GM12878 (cell line): ENCODE data around the gene C9orf57. TPM values are rescaled to one million over a fixed set of nuclear protein-coding genes. Genes with fewer than 3 reads are reported as not detected.

ENCODE experiments used
- ATAC-seq: fragments of 200-7000 bp; cut with Tn5 transposase; 3 replicates; pipeline ENCODE4 v1.9.1; 2020; ENCODE audit warnings: mild to moderate bottlenecking, moderate library complexity
- BruUV-seq: library from RNA; stranded (reverse); fragments of 400-500 nt; replicated peaks from 2 replicates; lab custom pipeline; 2021; lab: Mats Ljungman, UMichigan
- CTCF ChIA-PET: fragments of 300-600 bp; sonication (Branson Sonifier 250); formaldehyde crosslinking; extraction: SDS; loops from one replicate; lab custom pipeline; 2021; ENCODE audit warnings: inconsistent platforms; lab: Yijun Ruan, JAX
- POLR2A ChIA-PET: fragments of 350-600 bp; formaldehyde crosslinking; extraction: SDS; loops from one replicate; lab custom pipeline; 2021; ENCODE audit warnings: inconsistent platforms; lab: Charles Lee
- RAD21 ChIA-PET: fragments of 300-600 bp; sonication (Branson Sonifier 250); formaldehyde crosslinking; loops from one replicate; lab custom pipeline; 2023; ENCODE audit warnings: antibody characterized with exemption; ENCODE audit not compliant: unreplicated experiment; lab: Charles Lee
- SMC1A ChIA-PET: fragments of 300-600 bp; sonication (Branson Sonifier 250); formaldehyde crosslinking; loops from one replicate; lab custom pipeline; 2023; ENCODE audit not compliant: unreplicated experiment, uncharacterized antibody; lab: Charles Lee
- DNase-seq: peaks from one replicate; pipeline ENCODE4 v3.0.0-alpha.2; 2011; ENCODE audit warnings: low read depth, low spot score
- FAIRE-seq: peaks from 3 replicates; lab custom pipeline; 2011; peaks lifted over from hg19 to GRCh38; lab: Jason Lieb, UNC
- H2AFZ ChIP-seq: 2 replicates; pipeline ENCODE4 v1.6.0; 2011; ENCODE audit warnings: low read depth, low read length, control low read depth; ENCODE audit not compliant: control insufficient read depth
- H3K27ac ChIP-seq: 2 replicates; pipeline ENCODE4 v1.5.1; 2011; ENCODE audit warnings: control low read depth; ENCODE audit not compliant: control insufficient read depth, insufficient read depth
- H3K27me3 ChIP-seq, 2 experiments: replicated peaks in 1 of 2; 2 replicates each; pipeline versions ENCODE4 v1.6.0 to v1.6.1; 2011; ENCODE audit warnings: low read length in 1 of 2; ENCODE audit not compliant: control insufficient read depth in 2 of 2, insufficient read depth in 2 of 2
- H3K36me3 ChIP-seq, 2 experiments: 2 replicates each; pipeline ENCODE4 v1.5.1; 2011; ENCODE audit warnings: low read length in 1 of 2; ENCODE audit not compliant: control insufficient read depth in 2 of 2, insufficient read depth in 2 of 2
- H3K4me1 ChIP-seq: 2 replicates; pipeline ENCODE4 v1.6.1; 2011; ENCODE audit warnings: mild to moderate bottlenecking, low read length, moderate library complexity, mixed read lengths; ENCODE audit not compliant: control insufficient read depth, insufficient read depth
- H3K4me2 ChIP-seq: 2 replicates; pipeline ENCODE4 v1.6.0; 2011; ENCODE audit warnings: control low read depth; ENCODE audit not compliant: control insufficient read depth, insufficient read depth
- H3K4me3 ChIP-seq: fragments of 200-600 bp; sonication (generic); 2 replicates; pipeline ENCODE4 v1.5.1; 2016
- H3K79me2 ChIP-seq: 2 replicates; pipeline ENCODE4 v1.6.0; 2011; ENCODE audit warnings: low read length; ENCODE audit not compliant: control insufficient read depth, insufficient read depth
- H3K9ac ChIP-seq: 2 replicates; pipeline ENCODE4 v1.8.0; 2011; ENCODE audit warnings: low read length, control low read depth, mixed read lengths; ENCODE audit not compliant: control insufficient read depth, insufficient read depth
- H3K9me3 ChIP-seq: replicated peaks from 3 replicates; pipeline ENCODE4 v1.5.1; 2011; ENCODE audit warnings: mild to moderate bottlenecking, low read length; ENCODE audit not compliant: control insufficient read depth, insufficient read depth
- H4K20me1 ChIP-seq: 2 replicates; pipeline ENCODE4 v1.6.0; 2011; ENCODE audit not compliant: control insufficient read depth, insufficient read depth
- ASH2L ChIP-seq: fragments of 300-600, 200-600 bp; sonication (generic); IDR thresholded peaks from 2 replicates; pipeline ENCODE4 v1.6.1; 2017; ENCODE audit warnings: low read depth, mild to moderate bottlenecking, borderline replicate concordance
- ATF2 ChIP-seq: IDR thresholded peaks from 2 replicates; pipeline ENCODE4 v1.6.1; 2012; ENCODE audit warnings: low read length, inconsistent platforms
- BCL11A ChIP-seq: IDR thresholded peaks from 2 replicates; pipeline ENCODE4 v1.6.1; 2011; ENCODE audit warnings: low read depth, low read length
- BCLAF1 ChIP-seq: fragments of 450-650 bp; IDR thresholded peaks from 2 replicates; pipeline ENCODE4 v1.6.1; 2017; ENCODE audit warnings: antibody characterized with exemption, mild to moderate bottlenecking, moderate library complexity
- CEBPB ChIP-seq, 2 experiments: fragments of 150-350 bp in 1 of 2; IDR thresholded peaks; 2 replicates each; pipeline ENCODE4 v1.6.1; 2012 to 2014; ENCODE audit warnings: low read depth in 2 of 2, low read length in 2 of 2, borderline replicate concordance in 1 of 2, inconsistent platforms in 1 of 2
- CHD1 ChIP-seq: IDR thresholded peaks from 2 replicates; pipeline ENCODE4 v1.6.1; 2012; ENCODE audit warnings: low read depth, low read length, improper control_type of control experiment
- NR2C1 ChIP-seq: fragments of 450-650 bp; IDR thresholded peaks from 2 replicates; pipeline ENCODE4 v1.6.1; 2017; ENCODE audit warnings: antibody characterized with exemption, mild to moderate bottlenecking, moderate library complexity
- PKNOX1 ChIP-seq: fragments of 450-650 bp; IDR thresholded peaks from 2 replicates; pipeline ENCODE4 v1.6.1; 2016; ENCODE audit warnings: mild to moderate bottlenecking
- PML ChIP-seq: IDR thresholded peaks from 2 replicates; pipeline ENCODE4 v1.6.1; 2012; ENCODE audit warnings: low read length, inconsistent platforms
- POLR2AphosphoS5 ChIP-seq: IDR thresholded peaks from 2 replicates; pipeline ENCODE4 v1.6.1; 2011; ENCODE audit warnings: mild to moderate bottlenecking, low read length, inconsistent platforms
- RCOR1 ChIP-seq: conservative IDR thresholded peaks from 2 replicates; pipeline ENCODE4 v1.6.1; 2012; ENCODE audit warnings: low read depth, low read length, improper control_type of control experiment
- SMAD5 ChIP-seq: IDR thresholded peaks from 2 replicates; pipeline ENCODE4 v1.6.1; 2016; ENCODE audit warnings: antibody characterized with exemption, low read depth
- STAT3 ChIP-seq: IDR thresholded peaks from 2 replicates; pipeline ENCODE4 v1.6.1; 2011; ENCODE audit warnings: low read depth, low read length, improper control_type of control experiment
- TAF1 ChIP-seq: IDR thresholded peaks from 2 replicates; pipeline ENCODE4 v1.6.1; 2011; ENCODE audit warnings: mild to moderate bottlenecking, low read depth, low read length, borderline replicate concordance
- TCF7 ChIP-seq: IDR thresholded peaks from 2 replicates; pipeline ENCODE4 v1.6.1; 2014; ENCODE audit warnings: antibody characterized with exemption, borderline replicate concordance
- ZBTB40 ChIP-seq: fragments of 450-650 bp; IDR thresholded peaks from 2 replicates; pipeline ENCODE4 v1.6.1; 2016; ENCODE audit warnings: mild to moderate bottlenecking, moderate library complexity, borderline replicate concordance
- WGBS: methylation state at CpG from one replicate; pipeline ENCODE4 v1.1.6; 2016; ENCODE audit warnings: low lambda C conversion rate; ENCODE audit not compliant: insufficient replicate concordance, insufficient coverage; ENCODE audit errors: missing lambda C conversion rate; 5-methylcytosine and 5-hydroxymethylcytosine counted together
- in situ Hi-C: fragments of 300-500 bp; cut with MboI; formaldehyde crosslinking; loops from 9 replicates; pipeline ENCODE4 v1.14.3; 2018; ENCODE audit warnings: mixed read lengths
- intact Hi-C: fragments of 100-400 bp; cut with micrococcal nuclease; formaldehyde crosslinking; loops from one replicate; pipeline ENCODE4 v1.14.2; 2022; ENCODE audit not compliant: unreplicated experiment
- polyA plus RNA-seq, 11 experiments: library from polyadenylated mRNA; depleted of rRNA in 4 of 11; unstranded in 6 of 11; stranded (reverse) in 5 of 11; fragments of >200 nt; fragmentation: Nextera tagmentation in 4 of 11; fragmentation: Illumina TruSeq in 1 of 11; extraction: Ambion mirVana in 4 of 11; extraction: Trizol in 1 of 11; gene quantifications; 1 replicate in 1 of 11; 2 replicates in 10 of 11; pipeline versions ENCODE4 v1.2.1 to v1.2.3, GENCODE V29; 2011 to 2016; ENCODE audit warnings: inconsistent platforms in 2 of 11, missing spikeins in 2 of 11, low read depth in 1 of 11
- total RNA-seq, 4 experiments: library from RNA; depleted of rRNA in 3 of 4; stranded (reverse); fragments of >200 nt in 3 of 4; fragmentation: Illumina TruSeq in 1 of 4; extraction: Trizol in 1 of 4; gene quantifications; 2 replicates each; pipeline versions ENCODE4 v1.2.1 to v1.2.3, GENCODE V29; 2013 to 2021

The C9orf57 gene
- total and polyA plus RNA-seq, 10 of the 15 experiments (the other 5 are each of a cell fraction or from before 2014, with no cell fraction given), result 0.06 to 0.27 TPM; not detected in 8

- in situ Hi-C loops (loop anchor here (5.0 kb wide), 1 partner anchor 223 kb away; no protein-coding TSS in a partner anchor), intact Hi-C loops (loop anchor here (5.0 to 10.0 kb wide), 3 partner anchors 43 to 1055 kb away; no protein-coding TSS in a partner anchor)
- Histone ChIP-seq H3K4me2 (no peak overlapping the region), H3K9me3 (no peaks in the 10 kb centered on the region; the same call in 2 of the 3 replicates), H3K9ac (no peak overlapping the region), H3K4me3 (no peak overlapping the region), H2AFZ (no peak overlapping the region), H4K20me1 (no peaks in the 10 kb centered on the region), H3K27ac (no peak overlapping the region), H3K4me1 (no peaks in the 10 kb centered on the region), H3K79me2 (no peaks in the 10 kb centered on the region), H3K36me3 (no peaks in the 10 kb centered on the region), H3K27me3 (no peaks in the 10 kb centered on the region)
- FAIRE-seq, result no peak
- POLR2A ChIA-PET, result no interaction called here
- CTCF ChIA-PET, result interaction anchor here (0.7 to 16.8 kb wide), 4 partner anchors 9 to 746 kb away, joined by 3 to 470 read pairs (median 4); no protein-coding TSS in a partner anchor
- SMC1A ChIA-PET, result interaction anchor here (1.2 kb wide), 1 partner anchor 10 kb away, joined by 7 read pairs; no protein-coding TSS in a partner anchor
- no peak for DNase-seq
- ATAC-seq, result no peak
- 36% methylated on average over 1 of the region's 1 CpG for WGBS
- no TSS peak for BruUV-seq
- RAD21 ChIA-PET, result interaction anchor here (1.0 to 16.0 kb wide), 2 partner anchors 9 to 247 kb away, joined by 4 to 365 read pairs; no protein-coding TSS in a partner anchor
- TF ChIP-seq RCOR1, result no peak
- TF ChIP-seq NR2C1, result no peak
- TF ChIP-seq ZBTB40, result no peak
- no peak for TF ChIP-seq STAT3
- TF ChIP-seq POLR2AphosphoS5, result no peak
- no peak for TF ChIP-seq BCL11A
- no peak for TF ChIP-seq PML
- no peak for TF ChIP-seq ATF2
- no peak for TF ChIP-seq TAF1
- TF ChIP-seq PKNOX1, result no peak
- no peak for TF ChIP-seq ASH2L
- no peak for TF ChIP-seq CEBPB (IDR thresholded peaks at IDR 0.05; ENCODE audit: borderline replicate concordance in 1 of 2, low read depth in 2 of 2, low read length in 2 of 2)
- TF ChIP-seq SMAD5, result no peak
- no peak for TF ChIP-seq TCF7
- no peak for TF ChIP-seq BCLAF1
- TF ChIP-seq CHD1, result no peak
Measured at GRCh38 chr9:72029986-72030385, 30.4 kb downstream of the C9orf57 start.
